ENCODE results near the gene THUMPD3. TPM values are rescaled to one million over a fixed set of nuclear protein-coding genes. Genes with fewer than 3 reads are reported as not detected.

THUMPD3 gene
- total RNA-seq, 1 donor from 2014 or later: 32.7 TPM

DNA sequence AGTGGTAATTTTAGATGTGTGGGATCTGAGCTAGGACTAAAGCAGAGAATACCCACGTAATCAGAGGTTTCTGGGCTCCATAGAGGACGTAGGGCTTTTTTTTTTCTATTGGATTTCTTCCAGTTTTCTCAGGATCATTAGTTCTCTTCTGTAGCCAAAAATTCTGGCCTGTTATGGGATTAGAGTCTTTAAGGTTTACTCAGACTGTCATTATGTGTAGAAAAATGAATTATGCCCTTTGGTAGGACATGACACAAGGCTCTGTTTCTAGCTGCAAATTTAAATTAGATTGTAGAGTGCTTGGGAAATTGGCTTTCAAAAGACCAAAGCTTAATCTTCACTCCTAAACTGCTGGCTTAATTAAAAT is 36.5 kb downstream of the THUMPD3 start:
- Histone ChIP-seq H3K9me3 (ENCODE audit: insufficient read depth, low read depth, low read length) (no peaks in the 10 kb centered on the region), H3K4me3 (ENCODE audit: insufficient read depth, low read depth, low read length) (peak overlapping the region; percentile 94), H3K79me2 (ENCODE audit: insufficient read depth, low read length) (peaks cover 85% of the 10 kb centered on the region), H3K9ac (ENCODE audit: low read length) (peak overlapping the region; percentile 100), H3K36me3 (ENCODE audit: insufficient read depth, low read length) (peaks cover 9% of the 10 kb centered on the region), H3K4me1 (ENCODE audit: insufficient read depth, low read length) (peaks cover 54% of the 10 kb centered on the region), H2AFZ (ENCODE audit: low read depth, low read length) (no peak overlapping the region), H3K27me3 (ENCODE audit: insufficient read depth, low read length) (no peaks in the 10 kb centered on the region), H4K20me1 (ENCODE audit: insufficient read depth, low read length) (peaks cover 76% of the 10 kb centered on the region), H3K27ac (ENCODE audit: low read depth, low read length) (peak overlapping the region; percentile 99), H3K4me2 (ENCODE audit: low read length) (peak overlapping the region; percentile 93)
- DNase-seq (ENCODE audit: low read depth) (no peak), FAIRE-seq (no peak)
- no peaks in the 10 kb centered on the region for H3K9me3 Mint-ChIP-seq (ENCODE audit: unreplicated experiment)
- peak overlapping the region; percentile 100 for H3K27ac Mint-ChIP-seq (ENCODE audit: unreplicated experiment)
- no peaks in the 10 kb centered on the region for H3K27me3 Mint-ChIP-seq (ENCODE audit: low read depth, unreplicated experiment)
- peaks cover 5% of the 10 kb centered on the region for H3K36me3 Mint-ChIP-seq (ENCODE audit: low read depth, unreplicated experiment)
- H3K4me1 Mint-ChIP-seq (ENCODE audit: low read depth, unreplicated experiment): peaks cover 17% of the 10 kb centered on the region
- peak overlapping the region; percentile 99 for H3K4me3 Mint-ChIP-seq (ENCODE audit: unreplicated experiment)
- no peak for TF ChIP-seq EZH2 (IDR thresholded peaks at IDR 0.05; ENCODE audit: insufficient read depth, low read length)
- TF ChIP-seq, protein P1, sequence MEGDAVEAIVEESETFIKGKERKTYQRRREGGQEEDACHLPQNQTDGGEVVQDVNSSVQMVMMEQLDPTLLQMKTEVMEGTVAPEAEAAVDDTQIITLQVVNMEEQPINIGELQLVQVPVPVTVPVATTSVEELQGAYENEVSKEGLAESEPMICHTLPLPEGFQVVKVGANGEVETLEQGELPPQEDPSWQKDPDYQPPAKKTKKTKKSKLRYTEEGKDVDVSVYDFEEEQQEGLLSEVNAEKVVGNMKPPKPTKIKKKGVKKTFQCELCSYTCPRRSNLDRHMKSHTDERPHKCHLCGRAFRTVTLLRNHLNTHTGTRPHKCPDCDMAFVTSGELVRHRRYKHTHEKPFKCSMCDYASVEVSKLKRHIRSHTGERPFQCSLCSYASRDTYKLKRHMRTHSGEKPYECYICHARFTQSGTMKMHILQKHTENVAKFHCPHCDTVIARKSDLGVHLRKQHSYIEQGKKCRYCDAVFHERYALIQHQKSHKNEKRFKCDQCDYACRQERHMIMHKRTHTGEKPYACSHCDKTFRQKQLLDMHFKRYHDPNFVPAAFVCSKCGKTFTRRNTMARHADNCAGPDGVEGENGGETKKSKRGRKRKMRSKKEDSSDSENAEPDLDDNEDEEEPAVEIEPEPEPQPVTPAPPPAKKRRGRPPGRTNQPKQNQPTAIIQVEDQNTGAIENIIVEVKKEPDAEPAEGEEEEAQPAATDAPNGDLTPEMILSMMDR (IDR thresholded peaks at IDR 0.05; ENCODE audit: insufficient read depth, low read depth, low read length): no peak

DNA sequence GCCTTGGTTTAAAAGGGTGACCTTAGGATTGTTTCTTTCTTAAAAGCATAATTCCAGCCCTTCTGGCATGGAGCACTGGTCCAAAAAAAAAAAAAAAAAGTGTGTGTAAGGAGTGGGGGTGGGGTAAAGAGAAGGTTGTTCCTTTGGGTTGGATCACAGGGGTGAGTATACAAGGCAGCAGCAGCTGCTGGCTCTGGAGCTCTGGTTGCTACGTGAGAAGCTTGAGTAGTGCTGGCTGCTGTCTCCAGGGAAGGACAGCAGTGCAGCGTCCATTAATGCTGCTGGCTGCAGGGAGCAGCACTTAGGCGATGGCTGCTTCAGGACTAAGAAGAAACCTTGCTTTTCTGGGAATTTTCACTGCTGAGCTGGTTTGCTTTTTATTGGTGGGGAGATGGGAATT is 36.9 kb downstream of the THUMPD3 start:
- no peaks in the 10 kb centered on the region for H3K9me3 Mint-ChIP-seq (ENCODE audit: unreplicated experiment)
- peak overlapping the region; percentile 93 for H3K4me2 ChIP-seq (ENCODE audit: low read length)
- H3K27ac Mint-ChIP-seq (ENCODE audit: unreplicated experiment): peak overlapping the region; percentile 100
- no peaks in the 10 kb centered on the region for H3K27me3 ChIP-seq (ENCODE audit: insufficient read depth, low read length)
- no peak for TF ChIP-seq EZH2 (IDR thresholded peaks at IDR 0.05; ENCODE audit: insufficient read depth, low read length)
- TF ChIP-seq, protein P1 (IDR thresholded peaks at IDR 0.05; ENCODE audit: insufficient read depth, low read depth, low read length): no peak
- H3K4me3 Mint-ChIP-seq (ENCODE audit: unreplicated experiment): peak overlapping the region; percentile 99
- H4K20me1 ChIP-seq (ENCODE audit: insufficient read depth, low read length): peaks cover 76% of the 10 kb centered on the region
- peaks cover 85% of the 10 kb centered on the region for H3K79me2 ChIP-seq (ENCODE audit: insufficient read depth, low read length)
- H3K4me1 Mint-ChIP-seq (ENCODE audit: low read depth, unreplicated experiment): peaks cover 17% of the 10 kb centered on the region
- peak overlapping the region; percentile 94 for H3K4me3 ChIP-seq (ENCODE audit: insufficient read depth, low read depth, low read length)
- peaks cover 52% of the 10 kb centered on the region for H3K4me1 ChIP-seq (ENCODE audit: insufficient read depth, low read length)
- FAIRE-seq (no peak), DNase-seq (ENCODE audit: low read depth) (peak; percentile 89)
- H2AFZ ChIP-seq (ENCODE audit: low read depth, low read length): no peak overlapping the region
- H3K9ac ChIP-seq (ENCODE audit: low read length): peak overlapping the region; percentile 100
- H3K27me3 Mint-ChIP-seq (ENCODE audit: low read depth, unreplicated experiment): no peaks in the 10 kb centered on the region
- peak overlapping the region; percentile 99 for H3K27ac ChIP-seq (ENCODE audit: low read depth, low read length)
- H3K9me3 ChIP-seq (ENCODE audit: insufficient read depth, low read depth, low read length): no peaks in the 10 kb centered on the region
- peaks cover 3% of the 10 kb centered on the region for H3K36me3 Mint-ChIP-seq (ENCODE audit: low read depth, unreplicated experiment)
- peaks cover 6% of the 10 kb centered on the region for H3K36me3 ChIP-seq (ENCODE audit: insufficient read depth, low read length)

DNA sequence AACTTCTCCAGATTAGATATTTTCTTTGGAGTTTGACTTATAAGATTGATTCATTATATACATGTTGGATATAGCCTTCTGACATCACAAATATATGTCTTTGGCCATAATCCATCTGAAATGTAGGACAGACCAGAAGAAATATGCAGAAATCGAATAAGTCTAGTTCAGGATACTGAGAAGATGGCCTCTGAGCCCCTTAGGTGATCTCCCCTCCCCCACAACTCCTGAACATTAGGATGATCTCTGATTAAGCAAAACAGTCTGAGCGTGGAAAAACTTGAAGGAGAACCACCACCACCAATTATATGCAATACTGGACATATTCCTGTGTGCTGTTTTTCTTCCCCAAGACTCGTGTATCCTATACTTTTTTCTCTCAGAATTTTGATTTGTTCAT is 37.8 kb downstream of the THUMPD3 start:
- Histone ChIP-seq H3K4me1 (ENCODE audit: insufficient read depth, low read length) (peaks cover 46% of the 10 kb centered on the region), H4K20me1 (ENCODE audit: insufficient read depth, low read length) (peaks cover 76% of the 10 kb centered on the region)

More for the DNA sequence above, 37.8 kb downstream of the THUMPD3 start:
- Histone ChIP-seq H3K27me3 (ENCODE audit: insufficient read depth, low read length) (no peaks in the 10 kb centered on the region), H2AFZ (ENCODE audit: low read depth, low read length) (no peak overlapping the region), H3K9me3 (ENCODE audit: insufficient read depth, low read depth, low read length) (no peaks in the 10 kb centered on the region), H3K4me2 (ENCODE audit: low read length) (peak overlapping the region; percentile 93), H3K79me2 (ENCODE audit: insufficient read depth, low read length) (peaks cover 85% of the 10 kb centered on the region), H3K27ac (ENCODE audit: low read depth, low read length) (peak overlapping the region; percentile 99), H3K4me3 (ENCODE audit: insufficient read depth, low read depth, low read length) (peak overlapping the region; percentile 45), H3K9ac (ENCODE audit: low read length) (peak overlapping the region; percentile 54), H3K36me3 (ENCODE audit: insufficient read depth, low read length) (no peaks in the 10 kb centered on the region)
- DNase-seq (ENCODE audit: low read depth): no peak
- no peak for FAIRE-seq
- H3K9me3 Mint-ChIP-seq (ENCODE audit: unreplicated experiment): no peaks in the 10 kb centered on the region
- H3K36me3 Mint-ChIP-seq (ENCODE audit: low read depth, unreplicated experiment): peaks cover 3% of the 10 kb centered on the region
- H3K27me3 Mint-ChIP-seq (ENCODE audit: low read depth, unreplicated experiment): no peaks in the 10 kb centered on the region
- peaks cover 21% of the 10 kb centered on the region for H3K4me1 Mint-ChIP-seq (ENCODE audit: low read depth, unreplicated experiment)
- TF ChIP-seq, protein P1 (IDR thresholded peaks at IDR 0.05; ENCODE audit: insufficient read depth, low read depth, low read length): no peak
- TF ChIP-seq EZH2 (IDR thresholded peaks at IDR 0.05; ENCODE audit: insufficient read depth, low read length): no peak
- peak overlapping the region; percentile 99 for H3K4me3 Mint-ChIP-seq (ENCODE audit: unreplicated experiment)
- H3K27ac Mint-ChIP-seq (ENCODE audit: unreplicated experiment): peak overlapping the region; percentile 82

All from astrocyte (in vitro differentiated cells and primary cell).